Nephron progenitor cell (in vitro differentiated cells): ENCODE measurements around the gene MRC1.

ENCODE experiments used
- DNase-seq: peaks from one replicate; pipeline ENCODE4 v3.0.0; 2021
- H3K27ac Mint-ChIP-seq: 2 replicates; pipeline ENCODE4 v1.8.0; 2021; ENCODE audit warnings: mild to moderate bottlenecking, moderate library complexity, mixed read lengths
- H3K27me3 Mint-ChIP-seq: 2 replicates; pipeline ENCODE4 v1.8.0; 2021; ENCODE audit warnings: mild to moderate bottlenecking, low read depth, mixed read lengths; ENCODE audit not compliant: poor library complexity
- H3K36me3 Mint-ChIP-seq: 2 replicates; pipeline ENCODE4 v1.8.0; 2021; ENCODE audit warnings: low read depth, mixed read lengths
- H3K4me1 Mint-ChIP-seq: 2 replicates; pipeline ENCODE4 v1.8.0; 2021; ENCODE audit warnings: mixed read lengths
- H3K4me3 Mint-ChIP-seq: 2 replicates; pipeline ENCODE4 v1.8.0; 2021; ENCODE audit warnings: mild to moderate bottlenecking, moderate library complexity, mixed read lengths
- H3K9me3 Mint-ChIP-seq: 2 replicates; pipeline ENCODE4 v1.8.0; 2021; ENCODE audit warnings: mild to moderate bottlenecking, moderate library complexity, mixed read lengths
- TF ChIP-seq, protein P1 (sequence below): fragments of 200-600 bp; sonication (generic); IDR thresholded peaks from 2 replicates; pipeline ENCODE4 v1.5.0; 2021; ENCODE audit warnings: antibody characterized with exemption

The MRC1 gene

DNA sequence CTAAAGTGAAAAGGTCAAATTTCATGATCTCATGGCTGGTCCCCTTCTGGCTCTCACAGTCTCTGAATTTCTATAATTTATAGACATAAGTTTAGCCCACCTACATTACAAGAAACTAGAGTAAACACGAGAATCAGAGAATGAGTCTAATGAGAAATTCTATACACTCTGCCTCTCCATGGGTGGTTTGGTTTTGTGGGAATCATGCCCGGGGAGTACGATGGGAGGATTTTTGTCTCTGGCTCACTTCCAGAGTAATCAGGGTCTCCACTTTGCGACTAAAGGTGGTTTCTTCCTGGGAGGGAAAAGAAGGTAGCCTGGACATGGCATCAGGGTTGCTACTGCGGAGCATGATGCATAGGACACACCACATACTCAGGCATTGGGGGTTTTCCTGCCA lies 69.7 kb downstream of the MRC1 start:
- Mint-ChIP-seq H3K36me3 (no peaks in the 10 kb centered on the region), H3K9me3 (no peaks in the 10 kb centered on the region), H3K27ac (no peak overlapping the region), H3K4me3 (no peak overlapping the region), H3K27me3 (no peaks in the 10 kb centered on the region), H3K4me1 (no peaks in the 10 kb centered on the region)
- no peak for DNase-seq
- TF ChIP-seq, protein P1, sequence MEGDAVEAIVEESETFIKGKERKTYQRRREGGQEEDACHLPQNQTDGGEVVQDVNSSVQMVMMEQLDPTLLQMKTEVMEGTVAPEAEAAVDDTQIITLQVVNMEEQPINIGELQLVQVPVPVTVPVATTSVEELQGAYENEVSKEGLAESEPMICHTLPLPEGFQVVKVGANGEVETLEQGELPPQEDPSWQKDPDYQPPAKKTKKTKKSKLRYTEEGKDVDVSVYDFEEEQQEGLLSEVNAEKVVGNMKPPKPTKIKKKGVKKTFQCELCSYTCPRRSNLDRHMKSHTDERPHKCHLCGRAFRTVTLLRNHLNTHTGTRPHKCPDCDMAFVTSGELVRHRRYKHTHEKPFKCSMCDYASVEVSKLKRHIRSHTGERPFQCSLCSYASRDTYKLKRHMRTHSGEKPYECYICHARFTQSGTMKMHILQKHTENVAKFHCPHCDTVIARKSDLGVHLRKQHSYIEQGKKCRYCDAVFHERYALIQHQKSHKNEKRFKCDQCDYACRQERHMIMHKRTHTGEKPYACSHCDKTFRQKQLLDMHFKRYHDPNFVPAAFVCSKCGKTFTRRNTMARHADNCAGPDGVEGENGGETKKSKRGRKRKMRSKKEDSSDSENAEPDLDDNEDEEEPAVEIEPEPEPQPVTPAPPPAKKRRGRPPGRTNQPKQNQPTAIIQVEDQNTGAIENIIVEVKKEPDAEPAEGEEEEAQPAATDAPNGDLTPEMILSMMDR = no peak

- Mint-ChIP-seq H3K27ac (no peak overlapping the region), H3K36me3 (no peaks in the 10 kb centered on the region), H3K4me3 (no peak overlapping the region), H3K27me3 (no peaks in the 10 kb centered on the region), H3K4me1 (no peaks in the 10 kb centered on the region), H3K9me3 (no peaks in the 10 kb centered on the region)
- TF ChIP-seq, protein P1 = no peak
- no peak for DNase-seq
Measured at GRCh38 chr10:17880601-17881000, 71.5 kb downstream of the MRC1 start.

DNA sequence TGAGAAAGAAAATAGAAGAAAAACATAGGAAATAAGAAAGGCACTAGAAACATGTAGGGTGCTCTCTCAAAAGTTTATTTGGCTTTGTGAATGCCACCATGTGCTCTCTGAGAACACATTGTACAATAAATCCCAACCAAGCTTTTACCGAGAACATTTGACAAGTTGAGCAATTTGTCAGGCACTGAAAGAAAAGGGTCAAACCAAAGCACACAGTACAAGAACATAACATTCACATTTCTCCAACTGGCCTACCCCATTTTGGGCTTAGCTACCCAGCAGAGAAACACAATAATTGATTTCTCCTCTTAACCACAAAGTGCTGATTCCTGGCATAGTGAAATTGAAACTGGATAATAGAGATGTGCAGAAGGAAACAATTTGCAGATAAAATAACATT lies 73.4 kb downstream of the MRC1 start:
- DNase-seq = no peak
- no peaks in the 10 kb centered on the region for H3K36me3 Mint-ChIP-seq
- no peaks in the 10 kb centered on the region for H3K9me3 Mint-ChIP-seq
- no peaks in the 10 kb centered on the region for H3K4me1 Mint-ChIP-seq
- TF ChIP-seq, protein P1 = no peak
- H3K27ac Mint-ChIP-seq = no peak overlapping the region
- H3K4me3 Mint-ChIP-seq = no peak overlapping the region
- no peaks in the 10 kb centered on the region for H3K27me3 Mint-ChIP-seq

DNA sequence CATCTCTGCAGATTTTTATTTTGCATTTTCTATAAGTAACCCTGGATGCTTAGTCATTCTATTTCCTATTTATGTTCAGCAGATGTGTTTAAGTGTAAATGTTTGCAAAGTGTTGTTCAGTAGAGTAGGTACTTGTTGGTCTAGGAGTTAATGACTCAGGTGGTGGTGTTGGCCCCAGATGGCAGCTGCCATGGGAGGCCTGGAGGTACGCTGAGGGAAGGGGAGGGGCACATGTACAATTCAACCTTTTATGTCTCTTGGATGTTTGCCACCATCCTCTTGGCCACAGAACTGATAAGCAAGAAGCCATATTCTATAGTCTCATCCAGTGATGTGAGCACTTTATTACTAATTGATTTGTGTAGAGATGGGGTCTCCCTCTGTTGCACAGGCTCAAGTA lies 74.5 kb downstream of the MRC1 start:
- TF ChIP-seq, protein P1 = no peak
- no peaks in the 10 kb centered on the region for H3K36me3 Mint-ChIP-seq
- DNase-seq = no peak
- H3K9me3 Mint-ChIP-seq = no peaks in the 10 kb centered on the region
- no peaks in the 10 kb centered on the region for H3K27me3 Mint-ChIP-seq
- no peak overlapping the region for H3K4me3 Mint-ChIP-seq
- H3K4me1 Mint-ChIP-seq = no peaks in the 10 kb centered on the region
- H3K27ac Mint-ChIP-seq = no peak overlapping the region

DNA sequence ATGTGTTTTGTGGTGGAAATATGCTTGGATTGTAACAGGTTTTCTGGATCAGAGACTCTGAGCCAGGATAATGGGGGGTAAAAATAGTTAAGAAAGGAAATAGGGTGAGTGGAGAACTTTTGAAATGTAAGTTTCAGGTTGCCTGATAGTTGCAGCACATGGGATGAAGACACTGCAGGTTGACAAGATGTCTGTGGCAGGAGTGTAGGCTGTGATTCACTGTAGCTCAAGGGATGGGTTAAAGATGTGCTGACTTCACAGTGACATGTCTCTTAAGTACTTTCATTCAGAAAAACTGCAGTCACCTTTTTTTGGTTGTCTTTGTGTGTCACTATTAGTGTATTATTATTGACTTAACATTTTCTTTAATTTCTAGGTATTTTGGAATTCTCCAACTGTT lies 79.0 kb downstream of the MRC1 start:
- H3K4me3 Mint-ChIP-seq = no peak overlapping the region
- no peak overlapping the region for H3K27ac Mint-ChIP-seq
- no peak for DNase-seq
- no peaks in the 10 kb centered on the region for H3K27me3 Mint-ChIP-seq
- H3K9me3 Mint-ChIP-seq = no peaks in the 10 kb centered on the region
- TF ChIP-seq, protein P1 = no peak
- H3K36me3 Mint-ChIP-seq = no peaks in the 10 kb centered on the region
- H3K4me1 Mint-ChIP-seq = peaks cover 21% of the 10 kb centered on the region

GRCh38 chr10:17891435-17891834 lies 82.3 kb downstream of the MRC1 start:
- no peaks in the 10 kb centered on the region for H3K27me3 Mint-ChIP-seq
- H3K9me3 Mint-ChIP-seq = peaks cover 15% of the 10 kb centered on the region
- H3K27ac Mint-ChIP-seq = peak overlapping the region; percentile 78
- H3K4me3 Mint-ChIP-seq = no peak overlapping the region
- TF ChIP-seq, protein P1 = no peak
- peaks cover 21% of the 10 kb centered on the region for H3K4me1 Mint-ChIP-seq
- no peak for DNase-seq
- H3K36me3 Mint-ChIP-seq = no peaks in the 10 kb centered on the region
